ENCODE measurements around the gene HAUS3.

The HAUS3 gene

GRCh38 chr4:2287594-2287915, 45.6 kb upstream of the HAUS3 start:
- no peaks in the 10 kb centered on the region for H3K36me3 ChIP-seq (replicated peaks; ENCODE audit: insufficient read depth, low read length)
- no peak overlapping the region for H3K9ac ChIP-seq (ENCODE audit: low read length)
- H3K9me3 ChIP-seq (replicated peaks; ENCODE audit: insufficient read depth, low read length) = no peaks in the 10 kb centered on the region
- TF ChIP-seq, protein P1, sequence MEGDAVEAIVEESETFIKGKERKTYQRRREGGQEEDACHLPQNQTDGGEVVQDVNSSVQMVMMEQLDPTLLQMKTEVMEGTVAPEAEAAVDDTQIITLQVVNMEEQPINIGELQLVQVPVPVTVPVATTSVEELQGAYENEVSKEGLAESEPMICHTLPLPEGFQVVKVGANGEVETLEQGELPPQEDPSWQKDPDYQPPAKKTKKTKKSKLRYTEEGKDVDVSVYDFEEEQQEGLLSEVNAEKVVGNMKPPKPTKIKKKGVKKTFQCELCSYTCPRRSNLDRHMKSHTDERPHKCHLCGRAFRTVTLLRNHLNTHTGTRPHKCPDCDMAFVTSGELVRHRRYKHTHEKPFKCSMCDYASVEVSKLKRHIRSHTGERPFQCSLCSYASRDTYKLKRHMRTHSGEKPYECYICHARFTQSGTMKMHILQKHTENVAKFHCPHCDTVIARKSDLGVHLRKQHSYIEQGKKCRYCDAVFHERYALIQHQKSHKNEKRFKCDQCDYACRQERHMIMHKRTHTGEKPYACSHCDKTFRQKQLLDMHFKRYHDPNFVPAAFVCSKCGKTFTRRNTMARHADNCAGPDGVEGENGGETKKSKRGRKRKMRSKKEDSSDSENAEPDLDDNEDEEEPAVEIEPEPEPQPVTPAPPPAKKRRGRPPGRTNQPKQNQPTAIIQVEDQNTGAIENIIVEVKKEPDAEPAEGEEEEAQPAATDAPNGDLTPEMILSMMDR (IDR thresholded peaks at IDR 0.05; ENCODE audit: low read length) = no peak
- no peak for TF ChIP-seq EZH2phosphoT487 (IDR thresholded peaks at IDR 0.05; ENCODE audit: low read length)
- TF ChIP-seq EZH2 (optimal IDR thresholded peaks at IDR 0.05; ENCODE audit: low read depth, low read length) = no peak
- peaks cover 5% of the 10 kb centered on the region for H3K4me1 ChIP-seq (ENCODE audit: low read length)
- no peaks in the 10 kb centered on the region for H4K20me1 ChIP-seq (ENCODE audit: insufficient read depth, low read length)
- H3K27me3 ChIP-seq (replicated peaks; ENCODE audit: insufficient read depth, low read length) = no peaks in the 10 kb centered on the region
- no peak overlapping the region for H3K27ac ChIP-seq (ENCODE audit: low read length)
- H3K9me2 ChIP-seq (replicated peaks; ENCODE audit: insufficient read depth, low read length) = no peaks in the 10 kb centered on the region
- H3F3A ChIP-seq (ENCODE audit: insufficient read depth, low read length) = peaks cover 4% of the 10 kb centered on the region
- no peaks in the 10 kb centered on the region for H3K79me2 ChIP-seq (ENCODE audit: low read length)
- DNase-seq = no peak
- H3K4me3 ChIP-seq (ENCODE audit: low read length) = no peak overlapping the region
- no peak overlapping the region for H3K4me2 ChIP-seq (ENCODE audit: low read depth, low read length)
- H2AFZ ChIP-seq (ENCODE audit: low read length) = no peak overlapping the region

DNA sequence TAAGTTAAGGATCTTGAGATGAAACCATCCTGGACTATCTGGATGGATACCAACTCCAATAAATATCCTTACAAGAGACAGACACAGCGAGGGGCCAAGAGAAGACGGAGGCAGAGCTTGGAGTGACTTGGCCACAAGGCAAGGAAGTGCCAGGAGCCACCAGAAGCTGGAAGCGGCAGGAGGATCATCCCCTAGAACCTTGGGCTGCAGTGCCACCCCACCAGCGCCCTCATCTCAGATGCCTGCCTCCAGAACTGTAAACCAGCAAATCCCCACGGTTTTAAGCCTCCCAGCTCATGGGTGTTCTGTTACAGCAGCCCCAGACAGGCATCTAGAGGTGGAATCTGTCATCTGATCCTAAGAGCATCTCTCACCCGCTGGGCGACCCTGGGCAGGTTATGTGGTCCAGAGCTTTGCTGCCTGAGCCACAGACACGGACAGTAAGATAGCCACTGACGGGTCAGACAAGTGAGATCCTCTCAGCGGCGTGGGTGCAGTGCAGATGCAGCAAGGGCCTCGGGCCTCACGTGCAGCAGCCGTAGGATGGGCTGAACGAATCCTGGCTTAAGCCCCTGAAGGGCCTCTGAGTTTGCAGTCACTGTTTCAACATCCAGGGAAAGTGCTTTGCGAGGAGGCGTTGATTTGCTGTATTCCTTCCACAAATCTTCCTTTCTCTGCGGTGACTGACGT, 45.1 kb upstream of the HAUS3 start:
- no peak for DNase-seq
- H2AFZ ChIP-seq (ENCODE audit: low read length) = no peak overlapping the region

DNA sequence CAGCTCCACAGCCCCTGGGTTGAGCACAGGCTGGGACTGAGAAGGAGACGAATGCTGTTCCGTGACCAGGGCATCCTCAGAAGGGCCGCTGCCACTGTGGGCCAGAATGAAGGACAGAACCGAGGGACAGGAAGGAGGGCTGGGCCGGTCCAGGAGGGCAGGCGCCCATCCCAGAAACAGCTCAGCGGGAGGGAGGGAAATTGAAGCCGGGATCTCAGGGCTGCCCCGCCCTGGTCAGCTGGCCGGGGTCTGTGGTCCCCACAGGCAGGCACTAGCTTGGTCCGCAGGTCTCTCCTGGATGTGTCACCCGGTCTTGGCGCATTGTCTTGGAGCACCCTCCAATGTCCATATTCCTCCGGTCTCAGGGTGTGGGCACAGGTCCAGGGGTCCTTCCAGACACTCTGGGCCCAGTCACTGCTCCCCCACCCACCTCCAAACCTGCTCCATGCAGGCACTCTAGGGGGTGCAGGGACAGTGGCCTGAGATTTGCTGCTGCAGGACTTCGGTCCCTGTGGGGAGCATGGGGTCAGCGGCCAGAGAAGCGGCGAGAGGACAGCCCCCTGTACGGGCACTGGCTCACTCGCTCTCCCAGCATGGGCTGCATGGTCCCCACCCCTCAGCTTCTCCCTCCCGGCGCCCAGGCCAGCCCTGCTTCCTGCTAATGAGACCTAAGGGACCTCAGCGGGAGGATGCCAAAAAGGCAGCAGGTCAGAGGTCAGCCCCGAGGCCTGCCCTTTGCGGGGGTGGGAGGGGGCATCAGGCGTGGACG, 43.9 kb upstream of the HAUS3 start:
- Histone ChIP-seq H3F3A (ENCODE audit: insufficient read depth, low read length) (peaks cover 16% of the 10 kb centered on the region), H3K9me3 (replicated peaks; ENCODE audit: insufficient read depth, low read length) (no peaks in the 10 kb centered on the region), H3K36me3 (replicated peaks; ENCODE audit: insufficient read depth, low read length) (no peaks in the 10 kb centered on the region), H3K4me2 (ENCODE audit: low read depth, low read length) (no peak overlapping the region), H3K9ac (ENCODE audit: low read length) (no peak overlapping the region), H3K4me1 (ENCODE audit: low read length) (peaks cover 20% of the 10 kb centered on the region), H3K27me3 (replicated peaks; ENCODE audit: insufficient read depth, low read length) (no peaks in the 10 kb centered on the region), H2AFZ (ENCODE audit: low read length) (no peak overlapping the region), H3K27ac (ENCODE audit: low read length) (no peak overlapping the region), H3K4me3 (ENCODE audit: low read length) (no peak overlapping the region), H3K79me2 (ENCODE audit: low read length) (no peaks in the 10 kb centered on the region), H3K9me2 (replicated peaks; ENCODE audit: insufficient read depth, low read length) (no peaks in the 10 kb centered on the region), H4K20me1 (ENCODE audit: insufficient read depth, low read length) (no peaks in the 10 kb centered on the region)
- TF ChIP-seq, protein P1 (IDR thresholded peaks at IDR 0.05; ENCODE audit: low read length) = no peak
- TF ChIP-seq EZH2phosphoT487 (IDR thresholded peaks at IDR 0.05; ENCODE audit: low read length) (no peak), EZH2 (optimal IDR thresholded peaks at IDR 0.05; ENCODE audit: low read depth, low read length) (no peak)
- no peak for DNase-seq

More for the DNA sequence above, 45.1 kb upstream of the HAUS3 start:
- no peak overlapping the region for H3K27ac ChIP-seq (ENCODE audit: low read length)
- no peak overlapping the region for H3K4me2 ChIP-seq (ENCODE audit: low read depth, low read length)
- no peaks in the 10 kb centered on the region for H3K36me3 ChIP-seq (replicated peaks; ENCODE audit: insufficient read depth, low read length)
- H3F3A ChIP-seq (ENCODE audit: insufficient read depth, low read length) = peaks cover 10% of the 10 kb centered on the region
- H4K20me1 ChIP-seq (ENCODE audit: insufficient read depth, low read length) = no peaks in the 10 kb centered on the region
- no peaks in the 10 kb centered on the region for H3K9me3 ChIP-seq (replicated peaks; ENCODE audit: insufficient read depth, low read length)
- H3K79me2 ChIP-seq (ENCODE audit: low read length) = no peaks in the 10 kb centered on the region
- H3K4me3 ChIP-seq (ENCODE audit: low read length) = no peak overlapping the region
- TF ChIP-seq, protein P1 (IDR thresholded peaks at IDR 0.05; ENCODE audit: low read length) = no peak
- TF ChIP-seq EZH2 (optimal IDR thresholded peaks at IDR 0.05; ENCODE audit: low read depth, low read length) (no peak), EZH2phosphoT487 (IDR thresholded peaks at IDR 0.05; ENCODE audit: low read length) (no peak)
- no peaks in the 10 kb centered on the region for H3K27me3 ChIP-seq (replicated peaks; ENCODE audit: insufficient read depth, low read length)
- H3K9me2 ChIP-seq (replicated peaks; ENCODE audit: insufficient read depth, low read length) = no peaks in the 10 kb centered on the region
- H3K9ac ChIP-seq (ENCODE audit: low read length) = no peak overlapping the region
- H3K4me1 ChIP-seq (ENCODE audit: low read length) = peaks cover 10% of the 10 kb centered on the region
